ENCODE measurements around the gene GRID1. TPM values are rescaled to one million over a fixed set of nuclear protein-coding genes. Genes with fewer than 3 reads are reported as not detected.

GRID1 gene
- total RNA-seq, 1 donor from 2014 or later, result 0.75 TPM

DNA sequence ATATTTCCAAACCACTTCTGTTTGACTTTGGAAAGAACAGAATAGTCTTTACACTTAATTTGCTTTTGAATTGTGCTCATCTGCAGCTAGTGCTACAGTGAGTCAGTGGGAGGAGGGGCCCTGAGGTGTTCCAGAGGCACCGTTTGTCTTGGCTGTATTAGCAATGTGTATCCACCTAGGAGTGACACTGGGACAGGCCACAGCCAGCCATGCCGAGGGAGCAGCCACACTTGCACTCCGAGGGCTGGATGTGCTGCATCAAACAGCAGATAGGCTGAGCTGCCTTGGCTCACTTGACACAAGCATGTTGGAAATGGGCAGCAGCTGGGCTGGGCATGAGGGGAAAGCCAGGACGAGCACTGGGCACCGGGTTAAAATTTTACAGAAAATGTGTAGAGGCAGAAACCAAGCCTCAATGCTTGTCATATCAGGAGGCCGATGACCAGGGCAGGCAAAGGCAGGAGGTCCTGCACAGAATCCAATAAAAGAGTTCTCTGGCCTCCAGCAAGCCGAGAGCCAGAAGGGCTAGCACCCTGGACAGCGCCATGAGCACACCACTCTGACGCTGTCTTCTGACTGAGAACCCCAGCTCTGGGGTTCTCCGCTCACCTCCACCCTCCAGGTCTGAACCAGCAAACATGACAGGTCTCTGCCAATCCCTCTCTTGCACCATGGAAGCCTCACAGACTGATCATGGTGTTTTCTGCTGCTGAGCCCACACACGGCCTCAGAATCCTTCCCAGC is 163.3 kb downstream of the GRID1 start:
- Mint-ChIP-seq H3K36me3 (ENCODE audit: low read depth, unreplicated experiment) (no peaks in the 10 kb centered on the region), H3K4me3 (ENCODE audit: unreplicated experiment) (no peak overlapping the region), H3K27ac (ENCODE audit: unreplicated experiment) (no peak overlapping the region), H3K27me3 (ENCODE audit: low read depth, unreplicated experiment) (peaks cover 51% of the 10 kb centered on the region), H3K4me1 (ENCODE audit: low read depth, unreplicated experiment) (no peaks in the 10 kb centered on the region), H3K9me3 (ENCODE audit: unreplicated experiment) (peaks cover 3% of the 10 kb centered on the region)
- no peaks in the 10 kb centered on the region for H3K27me3 ChIP-seq (ENCODE audit: insufficient read depth, low read length)
- H3K27ac ChIP-seq (ENCODE audit: low read depth, low read length), result no peak overlapping the region
- H3K36me3 ChIP-seq (ENCODE audit: insufficient read depth, low read length), result no peaks in the 10 kb centered on the region
- H3K4me3 ChIP-seq (ENCODE audit: insufficient read depth, low read depth, low read length), result no peak overlapping the region
- H3K4me1 ChIP-seq (ENCODE audit: insufficient read depth, low read length), result no peaks in the 10 kb centered on the region
- no peaks in the 10 kb centered on the region for H4K20me1 ChIP-seq (ENCODE audit: insufficient read depth, low read length)
- no peak overlapping the region for H3K9ac ChIP-seq (ENCODE audit: low read length)
- FAIRE-seq, result no peak
- no peak for TF ChIP-seq CTCF (IDR thresholded peaks at IDR 0.05; ENCODE audit: insufficient read depth, low read depth, low read length)
- no peak for TF ChIP-seq EZH2 (IDR thresholded peaks at IDR 0.05; ENCODE audit: insufficient read depth, low read length)
- no peak overlapping the region for H3K4me2 ChIP-seq (ENCODE audit: low read length)
- no peak for DNase-seq (ENCODE audit: low read depth)
- no peak overlapping the region for H2AFZ ChIP-seq (ENCODE audit: low read depth, low read length)
- no peaks in the 10 kb centered on the region for H3K9me3 ChIP-seq (ENCODE audit: insufficient read depth, low read depth, low read length)
- no peaks in the 10 kb centered on the region for H3K79me2 ChIP-seq (ENCODE audit: insufficient read depth, low read length)

DNA sequence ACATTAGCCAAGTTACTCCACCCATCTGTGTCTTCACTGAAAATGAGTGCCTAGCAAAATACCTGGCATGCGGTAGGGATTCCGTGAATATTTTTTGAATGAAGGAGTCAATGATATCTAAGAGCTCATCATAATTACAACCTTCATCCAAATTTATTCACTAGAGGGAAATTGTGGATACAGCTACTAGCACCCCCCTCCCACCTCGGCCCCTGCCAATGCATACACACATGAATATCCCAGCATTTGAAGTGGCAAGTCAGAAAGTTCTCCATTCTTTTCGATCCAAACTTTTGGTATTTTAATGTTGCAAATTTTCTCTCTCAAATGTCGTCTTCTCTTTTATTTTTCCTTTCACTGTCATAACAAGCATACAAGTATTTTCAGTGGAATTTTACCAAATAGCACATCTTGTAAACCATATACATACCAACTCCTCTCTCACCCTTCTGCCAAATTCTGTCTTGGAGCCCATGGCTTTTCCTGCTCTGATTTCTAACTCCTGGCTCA is 164.3 kb downstream of the GRID1 start:
- Histone ChIP-seq H3K27ac (ENCODE audit: low read depth, low read length) (no peak overlapping the region), H4K20me1 (ENCODE audit: insufficient read depth, low read length) (no peaks in the 10 kb centered on the region), H3K27me3 (ENCODE audit: insufficient read depth, low read length) (no peaks in the 10 kb centered on the region), H3K36me3 (ENCODE audit: insufficient read depth, low read length) (no peaks in the 10 kb centered on the region), H3K4me3 (ENCODE audit: insufficient read depth, low read depth, low read length) (no peak overlapping the region), H3K9me3 (ENCODE audit: insufficient read depth, low read depth, low read length) (no peaks in the 10 kb centered on the region), H3K9ac (ENCODE audit: low read length) (no peak overlapping the region), H3K4me1 (ENCODE audit: insufficient read depth, low read length) (no peaks in the 10 kb centered on the region), H3K4me2 (ENCODE audit: low read length) (no peak overlapping the region), H3K79me2 (ENCODE audit: insufficient read depth, low read length) (no peaks in the 10 kb centered on the region), H2AFZ (ENCODE audit: low read depth, low read length) (no peak overlapping the region)
- H3K4me3 Mint-ChIP-seq (ENCODE audit: unreplicated experiment), result no peak overlapping the region
- H3K27ac Mint-ChIP-seq (ENCODE audit: unreplicated experiment), result no peak overlapping the region
- DNase-seq (ENCODE audit: low read depth) (no peak), FAIRE-seq (no peak)
- H3K4me1 Mint-ChIP-seq (ENCODE audit: low read depth, unreplicated experiment), result no peaks in the 10 kb centered on the region
- H3K27me3 Mint-ChIP-seq (ENCODE audit: low read depth, unreplicated experiment), result peaks cover 53% of the 10 kb centered on the region
- peaks cover 3% of the 10 kb centered on the region for H3K9me3 Mint-ChIP-seq (ENCODE audit: unreplicated experiment)
- TF ChIP-seq CTCF (IDR thresholded peaks at IDR 0.05; ENCODE audit: insufficient read depth, low read depth, low read length) (no peak), EZH2 (IDR thresholded peaks at IDR 0.05; ENCODE audit: insufficient read depth, low read length) (no peak)
- H3K36me3 Mint-ChIP-seq (ENCODE audit: low read depth, unreplicated experiment), result no peaks in the 10 kb centered on the region

GRCh38 chr10:86200867-86201266 is 165.7 kb downstream of the GRID1 start:
- Histone ChIP-seq H3K4me3 (ENCODE audit: insufficient read depth, low read depth, low read length) (no peak overlapping the region), H2AFZ (ENCODE audit: low read depth, low read length) (no peak overlapping the region), H3K4me2 (ENCODE audit: low read length) (no peak overlapping the region), H4K20me1 (ENCODE audit: insufficient read depth, low read length) (no peaks in the 10 kb centered on the region), H3K4me1 (ENCODE audit: insufficient read depth, low read length) (no peaks in the 10 kb centered on the region), H3K9me3 (ENCODE audit: insufficient read depth, low read depth, low read length) (no peaks in the 10 kb centered on the region), H3K9ac (ENCODE audit: low read length) (no peak overlapping the region), H3K79me2 (ENCODE audit: insufficient read depth, low read length) (no peaks in the 10 kb centered on the region), H3K27ac (ENCODE audit: low read depth, low read length) (no peak overlapping the region), H3K36me3 (ENCODE audit: insufficient read depth, low read length) (no peaks in the 10 kb centered on the region), H3K27me3 (ENCODE audit: insufficient read depth, low read length) (no peaks in the 10 kb centered on the region)
- Mint-ChIP-seq H3K4me3 (ENCODE audit: unreplicated experiment) (no peak overlapping the region), H3K9me3 (ENCODE audit: unreplicated experiment) (peaks cover 6% of the 10 kb centered on the region), H3K36me3 (ENCODE audit: low read depth, unreplicated experiment) (no peaks in the 10 kb centered on the region), H3K27me3 (ENCODE audit: low read depth, unreplicated experiment) (peaks cover 56% of the 10 kb centered on the region), H3K4me1 (ENCODE audit: low read depth, unreplicated experiment) (peaks cover 4% of the 10 kb centered on the region), H3K27ac (ENCODE audit: unreplicated experiment) (no peak overlapping the region)
- FAIRE-seq (no peak), DNase-seq (ENCODE audit: low read depth) (no peak)
- TF ChIP-seq EZH2 (IDR thresholded peaks at IDR 0.05; ENCODE audit: insufficient read depth, low read length), result no peak
- no peak for TF ChIP-seq CTCF (IDR thresholded peaks at IDR 0.05; ENCODE audit: insufficient read depth, low read depth, low read length)
